ENCODE results near the gene INVS. TPM values are rescaled to one million over a fixed set of nuclear protein-coding genes. Genes with fewer than 3 reads are reported as not detected.

INVS gene
- total RNA-seq, 1 donor from 2014 or later: 21.9 TPM

DNA sequence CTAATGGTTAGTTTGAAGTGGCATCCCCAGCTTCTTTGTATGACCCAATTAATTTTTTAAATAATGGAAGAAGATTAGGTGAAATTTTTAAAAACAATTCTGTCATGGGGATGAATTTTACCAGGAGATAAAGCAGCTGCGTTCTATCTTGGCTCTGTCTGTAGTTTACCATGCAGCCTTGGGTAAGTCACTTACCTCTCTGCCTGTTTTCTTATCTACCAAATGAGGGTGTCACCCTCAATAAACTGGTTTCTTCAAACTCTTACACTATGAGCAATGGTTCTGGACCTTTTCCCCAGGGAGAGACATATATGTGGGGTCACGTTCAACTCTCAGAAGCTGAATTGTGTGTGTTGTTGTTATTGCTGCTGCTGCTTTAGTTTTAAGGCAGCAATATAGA, 182.0 kb downstream of the INVS start:
- Histone ChIP-seq H3K27me3 (no peaks in the 10 kb centered on the region), H3K4me1 (no peaks in the 10 kb centered on the region), H3K4me3 (no peak overlapping the region), H3K9me3 (no peaks in the 10 kb centered on the region), H3K27ac (no peak overlapping the region), H3K36me3 (peaks cover 3 to 32% of the 10 kb centered on the region in 2 donors)
- TF ChIP-seq POLR2AphosphoS5 (IDR thresholded peaks at IDR 0.05; ENCODE audit: insufficient read depth in 1 of 2, low read depth in 1 of 2) (no peak), POLR2A (IDR thresholded peaks at IDR 0.05) (no peak)
- TF ChIP-seq, protein P1, sequence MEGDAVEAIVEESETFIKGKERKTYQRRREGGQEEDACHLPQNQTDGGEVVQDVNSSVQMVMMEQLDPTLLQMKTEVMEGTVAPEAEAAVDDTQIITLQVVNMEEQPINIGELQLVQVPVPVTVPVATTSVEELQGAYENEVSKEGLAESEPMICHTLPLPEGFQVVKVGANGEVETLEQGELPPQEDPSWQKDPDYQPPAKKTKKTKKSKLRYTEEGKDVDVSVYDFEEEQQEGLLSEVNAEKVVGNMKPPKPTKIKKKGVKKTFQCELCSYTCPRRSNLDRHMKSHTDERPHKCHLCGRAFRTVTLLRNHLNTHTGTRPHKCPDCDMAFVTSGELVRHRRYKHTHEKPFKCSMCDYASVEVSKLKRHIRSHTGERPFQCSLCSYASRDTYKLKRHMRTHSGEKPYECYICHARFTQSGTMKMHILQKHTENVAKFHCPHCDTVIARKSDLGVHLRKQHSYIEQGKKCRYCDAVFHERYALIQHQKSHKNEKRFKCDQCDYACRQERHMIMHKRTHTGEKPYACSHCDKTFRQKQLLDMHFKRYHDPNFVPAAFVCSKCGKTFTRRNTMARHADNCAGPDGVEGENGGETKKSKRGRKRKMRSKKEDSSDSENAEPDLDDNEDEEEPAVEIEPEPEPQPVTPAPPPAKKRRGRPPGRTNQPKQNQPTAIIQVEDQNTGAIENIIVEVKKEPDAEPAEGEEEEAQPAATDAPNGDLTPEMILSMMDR (IDR thresholded peaks at IDR 0.05): no peak
- intact Hi-C loops (cut with DNase I): no loop called here
- no peak for DNase-seq (ENCODE audit: extremely low spot score in 2 of 2)

DNA sequence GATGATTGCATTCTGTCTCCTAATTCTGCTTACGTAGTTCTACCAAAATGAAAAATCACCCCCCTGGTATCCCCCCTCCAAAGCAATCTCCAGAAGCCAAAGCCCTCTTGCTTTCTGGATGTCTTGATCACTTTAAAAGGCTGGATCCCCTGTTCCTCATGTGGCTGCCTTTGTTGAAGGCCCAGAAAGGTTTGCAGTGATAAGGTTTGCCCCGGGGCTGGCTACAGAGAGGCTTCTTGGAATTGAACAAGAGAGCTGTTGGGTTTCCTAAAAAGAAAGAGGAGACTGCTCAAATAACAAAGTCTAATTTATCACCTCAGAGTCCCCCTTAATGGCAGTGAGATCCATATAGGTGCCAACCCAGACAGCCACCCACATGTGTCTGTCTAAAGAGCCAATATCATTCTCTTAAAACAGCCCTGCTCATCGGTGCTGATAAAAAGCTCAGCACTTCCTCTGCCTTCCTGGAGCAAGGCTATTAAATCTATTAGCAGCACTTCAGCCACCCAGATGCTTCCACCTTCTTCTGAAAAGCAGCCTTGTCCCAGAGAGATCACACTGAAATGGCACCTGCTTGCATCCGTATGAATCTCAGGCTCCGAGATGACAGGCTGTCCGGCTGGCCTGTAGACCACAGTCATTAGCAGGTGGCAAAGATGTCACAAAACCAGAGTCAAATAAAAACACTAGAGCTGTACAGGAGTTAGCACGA, 182.8 kb downstream of the INVS start:
- Histone ChIP-seq H3K27me3 (no peaks in the 10 kb centered on the region), H3K36me3 (peaks cover 3 to 38% of the 10 kb centered on the region in 2 donors), H3K9me3 (no peaks in the 10 kb centered on the region), H3K27ac (no peak overlapping the region), H3K4me3 (no peak overlapping the region), H3K4me1 (no peaks in the 10 kb centered on the region)
- DNase-seq (ENCODE audit: extremely low spot score in 2 of 2): no peak
- intact Hi-C loops (cut with DNase I): no loop called here
- TF ChIP-seq, protein P1 (IDR thresholded peaks at IDR 0.05): no peak
- TF ChIP-seq POLR2AphosphoS5 (IDR thresholded peaks at IDR 0.05; ENCODE audit: insufficient read depth in 1 of 2, low read depth in 1 of 2) (no peak), POLR2A (IDR thresholded peaks at IDR 0.05) (no peak)

DNA sequence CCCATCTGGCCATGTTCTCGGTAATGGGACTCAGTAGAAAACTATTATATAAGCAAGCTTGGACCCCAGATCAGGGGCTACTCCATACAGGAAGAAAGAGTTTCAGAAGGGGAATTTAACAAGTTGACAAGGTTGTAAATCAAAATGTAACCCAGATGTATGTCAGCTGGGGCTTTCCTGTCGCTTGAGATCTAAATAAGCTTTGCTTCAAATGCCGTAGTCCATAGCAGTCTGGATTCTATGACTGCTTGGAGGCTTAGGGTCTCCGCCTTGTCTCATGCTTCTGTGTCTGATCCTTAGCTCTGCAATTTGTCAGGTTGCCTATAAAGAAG, 183.3 kb downstream of the INVS start:
- peaks cover 3 to 44% of the 10 kb centered on the region in 2 donors for H3K36me3 ChIP-seq
- no peak for DNase-seq (ENCODE audit: extremely low spot score in 2 of 2)
- no peak overlapping the region for H3K4me3 ChIP-seq
- H3K9me3 ChIP-seq: no peaks in the 10 kb centered on the region
- intact Hi-C loops (cut with DNase I): no loop called here
- no peaks in the 10 kb centered on the region for H3K27me3 ChIP-seq
- no peak overlapping the region for H3K27ac ChIP-seq
- H3K4me1 ChIP-seq: no peaks in the 10 kb centered on the region
- no peak for TF ChIP-seq POLR2AphosphoS5 (IDR thresholded peaks at IDR 0.05; ENCODE audit: insufficient read depth in 1 of 2, low read depth in 1 of 2)

DNA sequence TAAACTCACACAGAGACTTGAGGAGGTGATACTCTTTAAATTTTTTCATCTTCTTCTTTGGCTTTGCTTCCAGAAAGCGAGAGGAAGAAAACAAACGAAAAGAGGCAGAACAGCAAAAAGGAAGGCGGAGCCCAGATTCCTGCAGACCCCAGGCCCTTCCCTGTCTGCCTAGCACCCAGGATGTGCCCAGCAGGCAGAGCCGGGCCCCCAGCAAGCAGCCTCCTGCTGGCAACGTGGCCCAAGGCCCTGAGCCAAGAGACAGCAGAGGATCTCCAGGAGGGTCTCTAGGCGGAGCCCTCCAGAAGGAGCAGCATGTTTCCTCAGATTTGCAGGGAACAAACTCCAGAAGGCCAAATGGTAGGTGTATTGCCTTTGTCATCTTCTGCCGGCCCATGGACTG, 185.2 kb downstream of the INVS start:
- no peak for DNase-seq (ENCODE audit: extremely low spot score in 2 of 2)
- H3K4me3 ChIP-seq: no peak overlapping the region
- no peak overlapping the region for H3K27ac ChIP-seq
- intact Hi-C loops (cut with DNase I): no loop called here
- TF ChIP-seq POLR2A (IDR thresholded peaks at IDR 0.05) (no peak), POLR2AphosphoS5 (IDR thresholded peaks at IDR 0.05; ENCODE audit: insufficient read depth in 1 of 2, low read depth in 1 of 2) (no peak)
- TF ChIP-seq, protein P1 (IDR thresholded peaks at IDR 0.05): no peak
- no peaks in the 10 kb centered on the region for H3K4me1 ChIP-seq
- no peaks in the 10 kb centered on the region for H3K27me3 ChIP-seq
- peaks cover 3 to 60% of the 10 kb centered on the region in 2 donors for H3K36me3 ChIP-seq
- no peaks in the 10 kb centered on the region for H3K9me3 ChIP-seq

DNA sequence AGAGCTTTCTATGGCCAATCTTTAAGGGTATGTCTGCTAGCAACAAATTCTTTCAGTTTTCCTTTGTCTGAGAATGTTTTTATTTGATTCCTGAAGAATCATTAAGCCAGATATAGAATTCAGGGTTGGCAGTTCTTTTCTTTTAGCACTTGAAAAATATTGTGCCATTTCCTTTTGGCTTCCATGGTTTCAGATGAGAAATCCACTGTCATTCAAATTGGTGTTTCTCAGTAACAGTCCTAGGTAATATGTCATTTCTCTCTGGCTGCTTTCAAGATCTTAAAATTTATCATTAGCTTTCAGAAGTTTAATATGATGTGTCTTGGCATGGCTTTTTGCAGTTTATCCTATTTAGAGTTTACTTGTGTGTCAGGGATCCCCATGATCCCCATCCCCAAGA, 186.0 kb downstream of the INVS start:
- peaks cover 3 to 65% of the 10 kb centered on the region in 2 donors for H3K36me3 ChIP-seq
- intact Hi-C loops (cut with DNase I): no loop called here
- TF ChIP-seq POLR2AphosphoS5 (IDR thresholded peaks at IDR 0.05; ENCODE audit: insufficient read depth in 1 of 2, low read depth in 1 of 2): no peak
- TF ChIP-seq, protein P1 (IDR thresholded peaks at IDR 0.05): no peak
- no peak for TF ChIP-seq POLR2A (IDR thresholded peaks at IDR 0.05)

More for the DNA sequence above, 186.0 kb downstream of the INVS start:
- Histone ChIP-seq H3K27ac (no peak overlapping the region), H3K4me3 (no peak overlapping the region), H3K27me3 (no peaks in the 10 kb centered on the region), H3K4me1 (no peaks in the 10 kb centered on the region), H3K9me3 (no peaks in the 10 kb centered on the region)
- no peak for DNase-seq (ENCODE audit: extremely low spot score in 2 of 2)
